Measurements from ENCODE around the gene GCLM. TPM values are rescaled to one million over a fixed set of nuclear protein-coding genes. Genes with fewer than 3 reads are reported as not detected.

Gene GCLM
- total RNA-seq, 1 donor from 2014 or later = 20.1 TPM

Small RNAs within 50 kb of the gene (microRNA-seq; reads per million reads assigned to microRNA genes)
- 14.5 reads per million, percentile 29 among the genes with 10 or more reads in this experiment for gene MIR760

Other genes with a start within 250 kb of the GCLM start
- 35.9 TPM for gene BCAR3, start 227.6 kb downstream of the GCLM start, total RNA-seq
- gene DNTTIP2, start 30.2 kb downstream of the GCLM start, total RNA-seq = 52.1 TPM
- 0.40 TPM for gene ABCA4, start 211.7 kb upstream of the GCLM start, total RNA-seq